ENCODE measurements around the gene SLC44A3. TPM values are rescaled to one million over a fixed set of nuclear protein-coding genes. Genes with fewer than 3 reads are reported as not detected.
A peak's percentile ranks its signal among the peaks of the same experiment; 100 is the strongest.

SLC44A3 gene
- total and polyA plus RNA-seq, 2 donors, result 4.7 to 6.8 TPM

GRCh38 chr1:94866164-94866807, 46.1 kb downstream of the SLC44A3 start:
- WGBS, result 94% methylated on average over 4 of the region's 4 CpGs
- no peak for DNase-seq (ENCODE audit: low read depth in 6 of 9, low spot score in 9 of 9)

GRCh38 chr1:94871031-94871430, 50.9 kb downstream of the SLC44A3 start:
- no peaks in the 10 kb centered on the region for H3K4me1 ChIP-seq (ENCODE audit: control insufficient read depth in 2 of 2, insufficient read depth in 2 of 2, low read length in 2 of 2)
- H3K27ac ChIP-seq (ENCODE audit: low read depth in 1 of 2, low read length in 1 of 2), result no peak overlapping the region
- no peak for DNase-seq (ENCODE audit: low read depth in 6 of 9, low spot score in 9 of 9)
- no peaks in the 10 kb centered on the region for H3K9me3 ChIP-seq (ENCODE audit: control insufficient read depth in 2 of 2, insufficient read depth in 1 of 2, low read length in 1 of 2)
- 97% methylated on average over 2 of the region's 2 CpGs for WGBS
- H3K4me3 ChIP-seq (ENCODE audit: low read length in 2 of 2), result no peak overlapping the region
- H3K36me3 ChIP-seq (ENCODE audit: control insufficient read depth in 2 of 2, insufficient read depth in 2 of 2, low read length in 1 of 2), result no peaks in the 10 kb centered on the region
- H3K27me3 ChIP-seq (ENCODE audit: control insufficient read depth in 2 of 2, insufficient read depth in 1 of 2, low read length in 1 of 2), result no peaks in the 10 kb centered on the region

More at GRCh38 chr1:94866164-94866807, 46.1 kb downstream of the SLC44A3 start:
- H3K27me3 ChIP-seq (ENCODE audit: control insufficient read depth in 2 of 2, insufficient read depth in 1 of 2, low read length in 1 of 2), result no peaks in the 10 kb centered on the region
- H3K4me3 ChIP-seq (ENCODE audit: low read length in 2 of 2), result no peak overlapping the region
- H3K4me1 ChIP-seq (ENCODE audit: control insufficient read depth in 2 of 2, insufficient read depth in 2 of 2, low read length in 2 of 2), result peaks cover 0 to 5% of the 10 kb centered on the region in 2 donors
- H3K9me3 ChIP-seq (ENCODE audit: control insufficient read depth in 2 of 2, insufficient read depth in 1 of 2, low read length in 1 of 2), result no peaks in the 10 kb centered on the region
- H3K36me3 ChIP-seq (ENCODE audit: control insufficient read depth in 2 of 2, insufficient read depth in 2 of 2, low read length in 1 of 2), result no peaks in the 10 kb centered on the region
- H3K27ac ChIP-seq (ENCODE audit: low read depth in 1 of 2, low read length in 1 of 2), result no peak overlapping the region

GRCh38 chr1:94872771-94873495, 52.8 kb downstream of the SLC44A3 start:
- H3K27me3 ChIP-seq (ENCODE audit: control insufficient read depth in 2 of 2, insufficient read depth in 1 of 2, low read length in 1 of 2), result no peaks in the 10 kb centered on the region
- no peak overlapping the region for H3K27ac ChIP-seq (ENCODE audit: low read depth in 1 of 2, low read length in 1 of 2)
- no peak for DNase-seq (ENCODE audit: low read depth in 6 of 9, low spot score in 9 of 9)
- no peaks in the 10 kb centered on the region for H3K9me3 ChIP-seq (ENCODE audit: control insufficient read depth in 2 of 2, insufficient read depth in 1 of 2, low read length in 1 of 2)
- H3K4me3 ChIP-seq (ENCODE audit: low read length in 2 of 2), result no peak overlapping the region
- 88% methylated on average over 4 of the region's 4 CpGs for WGBS
- no peaks in the 10 kb centered on the region for H3K4me1 ChIP-seq (ENCODE audit: control insufficient read depth in 2 of 2, insufficient read depth in 2 of 2, low read length in 2 of 2)
- H3K36me3 ChIP-seq (ENCODE audit: control insufficient read depth in 2 of 2, insufficient read depth in 2 of 2, low read length in 1 of 2), result no peaks in the 10 kb centered on the region

GRCh38 chr1:94873520-94874351, 53.6 kb downstream of the SLC44A3 start:
- Histone ChIP-seq H3K9me3 (ENCODE audit: control insufficient read depth in 2 of 2, insufficient read depth in 1 of 2, low read length in 1 of 2) (no peaks in the 10 kb centered on the region), H3K4me1 (ENCODE audit: control insufficient read depth in 2 of 2, insufficient read depth in 2 of 2, low read length in 2 of 2) (no peaks in the 10 kb centered on the region), H3K27ac (ENCODE audit: low read depth in 1 of 2, low read length in 1 of 2) (no peak overlapping the region), H3K27me3 (ENCODE audit: control insufficient read depth in 2 of 2, insufficient read depth in 1 of 2, low read length in 1 of 2) (no peaks in the 10 kb centered on the region), H3K36me3 (ENCODE audit: control insufficient read depth in 2 of 2, insufficient read depth in 2 of 2, low read length in 1 of 2) (no peaks in the 10 kb centered on the region), H3K4me3 (ENCODE audit: low read length in 2 of 2) (no peak overlapping the region)
- DNase-seq (ENCODE audit: low read depth in 6 of 9, low spot score in 9 of 9), result no peak
- 95% methylated on average over 7 of the region's 7 CpGs for WGBS

- Histone ChIP-seq H3K36me3 (ENCODE audit: control insufficient read depth in 2 of 2, insufficient read depth in 2 of 2, low read length in 1 of 2) (no peaks in the 10 kb centered on the region), H3K4me1 (ENCODE audit: control insufficient read depth in 2 of 2, insufficient read depth in 2 of 2, low read length in 2 of 2) (no peaks in the 10 kb centered on the region), H3K27ac (ENCODE audit: low read depth in 1 of 2, low read length in 1 of 2) (no peak overlapping the region), H3K4me3 (ENCODE audit: low read length in 2 of 2) (no peak overlapping the region), H3K9me3 (ENCODE audit: control insufficient read depth in 2 of 2, insufficient read depth in 1 of 2, low read length in 1 of 2) (no peaks in the 10 kb centered on the region), H3K27me3 (ENCODE audit: control insufficient read depth in 2 of 2, insufficient read depth in 1 of 2, low read length in 1 of 2) (no peaks in the 10 kb centered on the region)
- no peak for DNase-seq (ENCODE audit: low read depth in 6 of 9, low spot score in 9 of 9)
- WGBS, result 97% methylated on average over 6 of the region's 6 CpGs
These were observed 54.3 kb downstream of the SLC44A3 start for GRCh38 chr1:94874423-94874822.

- peak overlapping the region in 1 of 2 donors; percentile 68 for H3K27ac ChIP-seq (ENCODE audit: low read depth in 1 of 2, low read length in 1 of 2)
- H3K9me3 ChIP-seq (ENCODE audit: control insufficient read depth in 2 of 2, insufficient read depth in 1 of 2, low read length in 1 of 2), result no peaks in the 10 kb centered on the region
- no peaks in the 10 kb centered on the region for H3K36me3 ChIP-seq (ENCODE audit: control insufficient read depth in 2 of 2, insufficient read depth in 2 of 2, low read length in 1 of 2)
- H3K4me3 ChIP-seq (ENCODE audit: low read length in 2 of 2), result no peak overlapping the region
- WGBS, result 38% methylated on average over 4 of the region's 4 CpGs
- DNase-seq (ENCODE audit: low read depth in 6 of 9, low spot score in 9 of 9), result no peak
- H3K27me3 ChIP-seq (ENCODE audit: control insufficient read depth in 2 of 2, insufficient read depth in 1 of 2, low read length in 1 of 2), result no peaks in the 10 kb centered on the region
- no peaks in the 10 kb centered on the region for H3K4me1 ChIP-seq (ENCODE audit: control insufficient read depth in 2 of 2, insufficient read depth in 2 of 2, low read length in 2 of 2)
These were observed 55.6 kb downstream of the SLC44A3 start for GRCh38 chr1:94875794-94876193.

- DNase-seq (ENCODE audit: low read depth in 6 of 9, low spot score in 9 of 9), result no peak
- H3K27ac ChIP-seq (ENCODE audit: low read depth in 1 of 2, low read length in 1 of 2), result peak overlapping the region in 1 of 2 donors; percentile 78
- WGBS, result 87% methylated on average over 3 of the region's 3 CpGs
These were observed 56.2 kb downstream of the SLC44A3 start for GRCh38 chr1:94876362-94876761.

GRCh38 chr1:94878329-94878728, 58.2 kb downstream of the SLC44A3 start:
- Histone ChIP-seq H3K36me3 (ENCODE audit: control insufficient read depth in 2 of 2, insufficient read depth in 2 of 2, low read length in 1 of 2) (no peaks in the 10 kb centered on the region), H3K27me3 (ENCODE audit: control insufficient read depth in 2 of 2, insufficient read depth in 1 of 2, low read length in 1 of 2) (no peaks in the 10 kb centered on the region), H3K27ac (ENCODE audit: low read depth in 1 of 2, low read length in 1 of 2) (no peak overlapping the region), H3K4me1 (ENCODE audit: control insufficient read depth in 2 of 2, insufficient read depth in 2 of 2, low read length in 2 of 2) (peaks cover 0 to 5% of the 10 kb centered on the region in 2 donors), H3K4me3 (ENCODE audit: low read length in 2 of 2) (no peak overlapping the region), H3K9me3 (ENCODE audit: control insufficient read depth in 2 of 2, insufficient read depth in 1 of 2, low read length in 1 of 2) (no peaks in the 10 kb centered on the region)
- 97% methylated on average over 5 of the region's 5 CpGs for WGBS
- DNase-seq (ENCODE audit: low read depth in 6 of 9, low spot score in 9 of 9), result no peak

More at GRCh38 chr1:94876362-94876761, 56.2 kb downstream of the SLC44A3 start:
- Histone ChIP-seq H3K4me3 (ENCODE audit: low read length in 2 of 2) (no peak overlapping the region), H3K36me3 (ENCODE audit: control insufficient read depth in 2 of 2, insufficient read depth in 2 of 2, low read length in 1 of 2) (no peaks in the 10 kb centered on the region), H3K4me1 (ENCODE audit: control insufficient read depth in 2 of 2, insufficient read depth in 2 of 2, low read length in 2 of 2) (no peaks in the 10 kb centered on the region), H3K9me3 (ENCODE audit: control insufficient read depth in 2 of 2, insufficient read depth in 1 of 2, low read length in 1 of 2) (no peaks in the 10 kb centered on the region), H3K27me3 (ENCODE audit: control insufficient read depth in 2 of 2, insufficient read depth in 1 of 2, low read length in 1 of 2) (no peaks in the 10 kb centered on the region)

- no peak overlapping the region for H3K4me3 ChIP-seq (ENCODE audit: low read length in 2 of 2)
These were observed 63.5 kb downstream of the SLC44A3 start for GRCh38 chr1:94883691-94884090.

More at GRCh38 chr1:94883691-94884090, 63.5 kb downstream of the SLC44A3 start:
- H3K27ac ChIP-seq (ENCODE audit: low read depth in 1 of 2, low read length in 1 of 2), result peak overlapping the region in 1 of 2 donors; percentile 52
- peaks cover 0 to 15% of the 10 kb centered on the region in 2 donors for H3K4me1 ChIP-seq (ENCODE audit: control insufficient read depth in 2 of 2, insufficient read depth in 2 of 2, low read length in 2 of 2)
- DNase-seq (ENCODE audit: low read depth in 6 of 9, low spot score in 9 of 9), result peak in 4 of 9 donors; percentile 2 to 43 (median 14)
- no peaks in the 10 kb centered on the region for H3K27me3 ChIP-seq (ENCODE audit: control insufficient read depth in 2 of 2, insufficient read depth in 1 of 2, low read length in 1 of 2)
- WGBS, result 32% methylated on average over 4 of the region's 4 CpGs
- H3K36me3 ChIP-seq (ENCODE audit: control insufficient read depth in 2 of 2, insufficient read depth in 2 of 2, low read length in 1 of 2), result no peaks in the 10 kb centered on the region
- no peaks in the 10 kb centered on the region for H3K9me3 ChIP-seq (ENCODE audit: control insufficient read depth in 2 of 2, insufficient read depth in 1 of 2, low read length in 1 of 2)

All from thymus (tissue), 11 donors.